ENCODE results near the gene TTC9B. TPM values are rescaled to one million over a fixed set of nuclear protein-coding genes. Genes with fewer than 3 reads are reported as not detected.
"Not testable (repeated sequence)": the region's sequence is repeated elsewhere in the genome, so short reads cannot be mapped to it uniquely, and the experiment has no call there.

TTC9B gene
- total RNA-seq, 1 experiment from 2014 or later: not detected

DNA sequence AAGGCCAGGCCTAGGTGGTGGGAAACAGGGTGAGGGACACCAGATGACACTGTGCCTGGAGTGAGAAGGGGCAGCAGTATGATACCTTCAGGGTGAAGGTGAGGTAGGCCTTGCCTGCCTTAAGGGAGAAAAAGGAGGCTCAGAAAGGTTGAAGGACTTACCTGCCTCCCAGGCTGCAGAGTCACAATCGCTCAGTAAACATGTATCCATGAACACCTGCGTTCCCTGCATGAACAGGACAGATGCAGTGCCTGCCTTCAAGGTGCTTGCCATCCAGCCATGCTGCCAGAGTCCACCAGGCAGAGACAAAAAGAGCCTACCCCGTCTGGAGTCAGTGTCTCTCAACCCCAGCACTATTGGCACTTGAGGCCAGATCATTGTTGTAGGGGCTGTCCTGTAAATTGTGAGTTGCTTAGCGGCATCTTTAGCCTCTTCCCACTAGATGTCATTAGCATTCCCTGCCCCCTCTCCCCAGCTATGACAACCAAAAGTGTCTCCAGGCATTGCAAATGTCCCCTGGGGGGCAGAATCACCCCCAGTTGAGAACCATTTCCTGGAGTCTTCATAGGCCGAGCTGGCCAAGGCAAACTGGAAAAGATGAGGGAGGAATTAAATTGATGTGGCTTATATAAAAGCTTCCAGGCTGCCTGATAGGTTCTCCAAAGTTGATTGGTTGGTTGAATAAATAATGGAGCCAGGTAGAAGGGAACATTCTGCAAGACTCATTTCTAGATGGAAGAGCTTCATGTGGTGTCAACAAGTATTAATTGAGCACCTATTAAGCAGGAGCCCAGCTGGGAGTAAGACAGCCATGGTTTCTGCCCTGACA is 25.2 kb downstream of the TTC9B start:
- Histone ChIP-seq H3K4me3 (ENCODE audit: insufficient read depth, low read depth, low read length) (no peak overlapping the region), H3K36me3 (replicated peaks; ENCODE audit: control insufficient read depth, insufficient read depth, low read length) (no peaks in the 10 kb centered on the region), H3K27me3 (ENCODE audit: control insufficient read depth, insufficient read depth, low read length) (0 out of 2 replicates have a peak, but pooled peaks cover 1% of the 10 kb centered on the region)
- peak; percentile 48 for DNase-seq

DNA sequence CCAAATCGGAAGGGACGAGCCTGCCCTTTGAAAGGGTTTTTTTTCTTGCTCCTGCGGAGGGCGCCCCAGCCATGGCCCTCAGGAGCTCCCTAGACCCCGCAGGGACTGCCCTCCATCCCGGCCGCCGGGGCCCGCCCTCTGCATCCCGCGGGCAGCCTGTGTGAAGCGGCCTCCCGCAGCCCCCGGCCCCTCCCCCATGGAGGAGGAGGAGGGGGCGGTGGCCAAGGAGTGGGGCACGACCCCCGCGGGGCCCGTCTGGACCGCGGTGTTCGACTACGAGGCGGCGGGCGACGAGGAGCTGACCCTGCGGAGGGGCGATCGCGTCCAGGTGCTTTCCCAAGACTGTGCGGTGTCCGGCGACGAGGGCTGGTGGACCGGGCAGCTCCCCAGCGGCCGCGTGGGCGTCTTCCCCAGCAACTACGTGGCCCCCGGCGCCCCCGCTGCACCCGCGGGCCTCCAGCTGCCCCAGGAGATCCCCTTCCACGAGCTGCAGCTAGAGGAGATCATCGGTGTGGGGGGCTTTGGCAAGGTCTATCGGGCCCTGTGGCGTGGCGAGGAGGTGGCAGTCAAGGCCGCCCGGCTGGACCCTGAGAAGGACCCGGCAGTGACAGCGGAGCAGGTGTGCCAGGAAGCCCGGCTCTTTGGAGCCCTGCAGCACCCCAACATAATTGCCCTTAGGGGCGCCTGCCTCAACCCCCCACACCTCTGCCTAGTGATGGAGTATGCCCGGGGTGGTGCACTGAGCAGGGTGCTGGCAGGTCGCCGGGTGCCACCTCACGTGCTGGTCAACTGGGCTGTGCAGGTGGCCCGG is 26.1 kb downstream of the TTC9B start:
- H3K27me3 ChIP-seq (ENCODE audit: control insufficient read depth, insufficient read depth, low read length): 0 out of 2 replicates have a peak, but pooled peaks cover 1% of the 10 kb centered on the region
- peak; percentile 95 for DNase-seq
- peak overlapping the region; percentile 96 for H3K4me3 ChIP-seq (ENCODE audit: insufficient read depth, low read depth, low read length)
- H3K36me3 ChIP-seq (replicated peaks; ENCODE audit: control insufficient read depth, insufficient read depth, low read length): no peaks in the 10 kb centered on the region

DNA sequence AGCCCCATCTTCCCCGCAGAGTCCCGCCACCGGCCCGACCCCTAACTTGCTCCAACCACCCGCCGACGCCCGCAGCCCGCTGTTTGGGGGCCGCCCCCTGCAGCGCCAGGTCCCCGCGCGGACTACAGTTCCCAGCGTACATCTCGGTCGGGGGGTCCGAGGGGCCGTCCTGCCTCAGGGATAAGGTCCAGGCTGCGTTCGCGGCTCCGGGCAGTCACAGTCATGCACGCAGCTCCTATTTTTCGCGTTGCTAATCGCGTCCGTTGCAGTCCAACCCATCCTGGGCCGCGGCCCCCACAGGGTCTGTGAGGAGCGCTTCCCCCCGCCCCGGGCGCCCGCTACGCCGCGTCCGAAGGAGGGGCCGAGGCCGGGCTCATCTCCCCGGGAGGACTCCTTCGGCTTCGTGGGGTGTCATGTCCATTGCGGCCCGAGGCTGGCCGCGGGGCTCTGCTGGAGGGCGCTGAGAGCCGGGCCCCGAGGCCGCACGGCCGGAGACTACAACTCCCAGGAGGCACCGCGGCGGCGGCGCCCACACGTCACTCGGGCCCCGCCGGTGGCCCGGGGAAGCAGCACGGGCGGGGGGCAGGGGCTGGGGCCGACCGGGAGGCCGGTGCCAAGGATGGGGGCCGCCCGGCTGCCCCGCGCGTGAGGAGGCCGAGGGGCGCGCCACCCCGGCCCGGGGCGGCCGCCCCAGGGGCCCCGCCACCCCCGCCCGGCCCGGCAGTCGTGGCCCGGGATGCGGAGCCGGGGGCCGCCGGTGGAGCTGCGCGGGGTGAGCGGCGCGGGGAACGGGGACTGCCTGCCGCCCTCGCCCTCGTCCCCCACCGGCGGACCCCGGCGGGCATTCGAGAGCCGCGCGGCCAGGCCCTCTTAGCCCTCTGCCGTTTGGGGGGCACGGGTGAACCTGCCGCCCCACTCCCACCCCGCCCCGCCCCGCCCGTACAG is 27.0 kb downstream of the TTC9B start, which contains the start of gene MAP3K10:
MAP3K10 (plus strand) TSS at position 536 of the 945 bp plus-strand sequence. CDS start 606 bp downstream, outside the sequence.
- Histone ChIP-seq H3K27me3 (ENCODE audit: control insufficient read depth, insufficient read depth, low read length) (0 out of 2 replicates have a peak, but pooled peaks cover 1% of the 10 kb centered on the region), H3K36me3 (replicated peaks; ENCODE audit: control insufficient read depth, insufficient read depth, low read length) (no peaks in the 10 kb centered on the region), H3K4me3 (ENCODE audit: insufficient read depth, low read depth, low read length) (peak within 1 kb of the TSS; percentile 96)
- peak; percentile 96 for DNase-seq

DNA sequence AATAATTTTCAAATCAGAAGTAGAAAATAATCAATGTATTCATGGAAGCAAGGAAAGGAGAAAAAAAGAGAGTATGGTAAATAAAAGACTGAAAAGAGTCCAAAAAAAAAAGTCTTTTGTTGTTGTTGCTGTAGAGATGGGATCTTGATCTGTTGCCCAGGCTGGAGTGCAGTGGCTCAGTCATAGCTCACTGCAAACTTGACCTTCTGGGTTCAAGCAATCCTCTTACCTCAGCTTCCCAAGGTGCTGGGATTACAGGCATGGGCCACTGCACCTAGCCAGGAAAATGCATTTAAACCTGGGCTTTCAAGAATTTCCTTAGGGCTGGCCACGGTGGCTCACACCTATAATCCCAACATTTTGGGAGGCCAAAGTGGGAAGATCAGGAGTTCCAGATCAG is 33.9 kb downstream of the TTC9B start:
- Histone ChIP-seq H3K36me3 (replicated peaks; ENCODE audit: control insufficient read depth, insufficient read depth, low read length) (no peaks in the 10 kb centered on the region), H3K4me3 (ENCODE audit: insufficient read depth, low read depth, low read length) (no peak overlapping the region), H3K27me3 (ENCODE audit: control insufficient read depth, insufficient read depth, low read length) (no peaks in the 10 kb centered on the region)
- DNase-seq: no peak

DNA sequence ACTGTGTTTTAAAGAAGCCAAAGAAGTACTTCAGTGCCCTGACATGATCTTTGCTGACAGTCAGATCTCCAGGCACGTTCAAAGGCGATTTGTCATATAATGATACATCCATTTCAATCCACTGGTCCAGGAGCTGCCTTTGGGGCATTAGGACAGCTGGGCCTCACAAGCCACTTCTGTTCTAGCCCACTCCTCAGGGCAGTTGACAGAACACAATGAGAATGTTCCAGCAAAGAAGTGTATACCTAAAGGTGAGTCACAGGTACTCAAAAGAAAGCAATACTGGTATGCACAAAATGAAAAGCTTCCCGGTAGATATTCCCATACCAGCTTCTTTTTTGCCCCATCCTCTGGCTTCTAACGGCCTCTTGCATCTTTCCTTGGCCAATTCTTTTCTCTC is 39.4 kb downstream of the TTC9B start:
- no peak overlapping the region for H3K4me3 ChIP-seq (ENCODE audit: insufficient read depth, low read depth, low read length)
- H3K36me3 ChIP-seq (replicated peaks; ENCODE audit: control insufficient read depth, insufficient read depth, low read length): no peaks in the 10 kb centered on the region
- DNase-seq: no peak
- no peaks in the 10 kb centered on the region for H3K27me3 ChIP-seq (ENCODE audit: control insufficient read depth, insufficient read depth, low read length)

DNA sequence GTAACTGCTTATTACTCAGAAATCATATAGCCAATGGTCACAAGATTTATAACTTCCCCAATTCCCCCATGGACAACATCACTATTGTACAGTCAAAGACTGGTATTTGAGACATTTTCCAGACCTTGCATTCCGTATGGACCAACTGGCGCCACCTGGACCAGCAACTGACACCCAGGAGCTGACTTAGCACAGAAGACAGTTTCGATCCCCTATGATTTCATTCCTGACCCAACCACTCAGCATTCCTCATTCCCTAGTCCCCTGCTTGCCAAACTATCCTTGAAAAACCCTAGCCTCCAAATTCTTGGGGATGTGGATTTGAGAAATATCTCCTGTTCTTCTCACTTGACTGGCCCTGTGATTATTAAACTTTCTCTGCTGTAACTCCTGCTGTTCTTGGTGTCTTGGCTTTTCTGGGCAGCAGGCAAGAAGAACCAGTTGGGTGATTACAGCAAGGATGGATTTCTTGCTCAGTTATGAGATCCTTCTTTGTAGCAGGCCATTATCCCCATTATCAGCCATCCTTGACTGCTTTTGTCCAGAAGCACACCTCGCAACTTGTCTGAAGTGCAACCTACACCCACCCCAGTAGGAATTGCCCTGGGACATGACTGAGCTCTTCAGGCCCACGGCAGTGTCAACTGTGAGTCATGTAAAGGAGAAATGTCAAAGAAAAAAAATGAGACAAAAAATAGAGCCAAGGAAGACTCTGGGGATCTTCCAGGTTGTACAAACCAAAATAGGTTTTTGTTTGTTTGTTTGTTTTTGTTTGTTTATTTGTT is 40.7 kb downstream of the TTC9B start:
- no peak overlapping the region for H3K4me3 ChIP-seq (ENCODE audit: insufficient read depth, low read depth, low read length)
- H3K27me3 ChIP-seq (ENCODE audit: control insufficient read depth, insufficient read depth, low read length): no peaks in the 10 kb centered on the region
- no peaks in the 10 kb centered on the region for H3K36me3 ChIP-seq (replicated peaks; ENCODE audit: control insufficient read depth, insufficient read depth, low read length)
- no peak for DNase-seq

DNA sequence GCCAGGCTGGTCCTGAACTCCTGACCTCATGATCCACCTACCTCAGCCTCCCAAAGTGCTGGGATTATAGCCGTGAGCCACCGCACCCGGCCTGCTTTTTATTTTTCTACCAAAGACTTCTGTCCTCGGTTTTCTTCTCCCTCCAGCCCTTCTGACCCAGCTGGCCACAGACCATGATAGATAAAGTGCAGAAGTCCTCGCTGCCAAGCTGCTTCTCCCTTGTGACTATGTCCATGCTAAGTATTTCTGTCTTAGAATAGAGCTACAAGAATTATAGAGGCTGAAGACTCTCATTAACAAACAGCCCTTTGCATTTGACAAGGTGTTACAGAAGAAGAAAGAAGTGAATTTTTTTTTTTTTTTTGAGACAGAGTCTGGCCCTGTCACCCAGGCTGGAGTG is 42.4 kb downstream of the TTC9B start:
- no peak overlapping the region for H3K4me3 ChIP-seq (ENCODE audit: insufficient read depth, low read depth, low read length)
- no peaks in the 10 kb centered on the region for H3K27me3 ChIP-seq (ENCODE audit: control insufficient read depth, insufficient read depth, low read length)
- no peaks in the 10 kb centered on the region for H3K36me3 ChIP-seq (replicated peaks; ENCODE audit: control insufficient read depth, insufficient read depth, low read length)
- no peak for DNase-seq

DNA sequence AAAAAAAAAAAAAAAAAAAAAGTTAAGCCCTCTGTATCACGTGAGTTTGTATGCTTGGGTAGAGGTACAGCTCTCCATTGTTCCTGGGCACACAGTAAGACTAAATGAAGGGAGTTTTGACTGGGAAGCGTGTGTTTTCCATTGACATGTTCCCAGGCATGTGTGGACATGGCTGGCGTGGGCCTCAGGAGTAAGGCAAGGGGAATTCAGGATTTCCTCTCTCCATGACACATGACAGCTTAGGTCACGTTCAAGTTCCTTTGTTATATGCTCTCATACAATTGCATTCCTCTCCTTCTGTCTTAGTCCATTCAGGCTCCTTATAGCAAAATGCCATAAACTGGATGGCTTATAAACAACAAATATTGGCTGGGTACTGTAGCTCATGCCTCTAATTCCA is 44.1 kb downstream of the TTC9B start:
- Histone ChIP-seq H3K4me3 (ENCODE audit: insufficient read depth, low read depth, low read length) (no peak overlapping the region), H3K27me3 (ENCODE audit: control insufficient read depth, insufficient read depth, low read length) (no peaks in the 10 kb centered on the region), H3K36me3 (replicated peaks; ENCODE audit: control insufficient read depth, insufficient read depth, low read length) (no peaks in the 10 kb centered on the region)
- no peak for DNase-seq

DNA sequence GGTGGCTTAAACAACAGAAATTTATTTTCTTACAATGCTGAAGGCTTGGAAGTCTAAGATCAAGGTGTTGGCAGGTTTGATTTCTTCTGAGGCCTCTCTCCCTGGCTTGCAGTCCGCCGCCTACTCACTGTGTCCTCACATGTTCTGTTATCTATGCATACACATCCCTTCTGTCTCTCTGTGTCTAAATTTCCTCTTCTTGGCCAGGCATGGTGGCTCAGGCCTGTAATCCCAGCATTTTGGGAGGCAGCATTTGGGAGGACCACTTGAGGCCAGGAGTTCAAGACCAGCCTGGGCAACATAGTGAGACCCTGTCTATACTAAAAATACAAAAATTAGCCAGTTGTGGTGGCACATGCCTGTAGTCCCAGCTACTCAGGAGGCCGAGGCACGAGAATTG is 46.9 kb downstream of the TTC9B start:
- not testable (repeated sequence) for H3K27me3 ChIP-seq (ENCODE audit: control insufficient read depth, insufficient read depth, low read length); DNase-seq; H3K36me3 ChIP-seq (replicated peaks; ENCODE audit: control insufficient read depth, insufficient read depth, low read length); H3K4me3 ChIP-seq (ENCODE audit: insufficient read depth, low read depth, low read length)

DNA sequence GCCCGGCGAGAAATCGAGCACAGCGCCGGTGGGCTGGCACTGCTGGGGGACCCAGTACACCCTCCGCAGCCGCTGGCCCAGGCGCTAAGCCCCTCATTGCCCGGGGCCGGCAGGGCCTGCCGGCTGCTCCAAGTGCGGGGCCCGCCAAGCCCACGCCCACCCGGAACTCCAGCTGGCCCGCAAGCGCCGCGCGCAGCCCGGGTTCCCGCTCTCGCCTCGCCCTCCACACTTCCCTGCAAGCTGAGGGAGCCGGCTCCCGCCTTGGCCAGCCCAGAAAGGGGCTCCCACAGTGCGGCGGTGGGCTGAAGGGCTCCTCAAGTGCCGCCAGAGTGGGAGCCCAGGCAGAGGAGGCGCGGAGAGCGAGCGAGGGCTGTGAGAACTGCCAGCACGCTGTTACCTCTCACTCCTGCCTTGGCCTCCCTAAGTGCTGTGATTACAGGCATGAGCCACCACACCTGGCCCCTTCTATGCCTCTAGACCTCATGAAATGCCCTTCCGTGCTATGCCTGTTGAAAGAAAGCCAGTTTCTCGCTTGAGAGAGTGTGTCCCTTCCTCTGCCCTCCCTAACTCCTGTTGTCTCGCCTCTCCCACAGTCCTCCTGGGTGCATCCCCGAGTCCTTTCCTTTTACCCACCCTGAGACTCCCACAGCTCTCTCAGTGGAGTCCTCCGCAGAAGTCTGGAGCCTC is 47.7 kb downstream of the TTC9B start:
- DNase-seq; H3K36me3 ChIP-seq (replicated peaks; ENCODE audit: control insufficient read depth, insufficient read depth, low read length); H3K27me3 ChIP-seq (ENCODE audit: control insufficient read depth, insufficient read depth, low read length); H3K4me3 ChIP-seq (ENCODE audit: insufficient read depth, low read depth, low read length): not testable (repeated sequence)

DNA sequence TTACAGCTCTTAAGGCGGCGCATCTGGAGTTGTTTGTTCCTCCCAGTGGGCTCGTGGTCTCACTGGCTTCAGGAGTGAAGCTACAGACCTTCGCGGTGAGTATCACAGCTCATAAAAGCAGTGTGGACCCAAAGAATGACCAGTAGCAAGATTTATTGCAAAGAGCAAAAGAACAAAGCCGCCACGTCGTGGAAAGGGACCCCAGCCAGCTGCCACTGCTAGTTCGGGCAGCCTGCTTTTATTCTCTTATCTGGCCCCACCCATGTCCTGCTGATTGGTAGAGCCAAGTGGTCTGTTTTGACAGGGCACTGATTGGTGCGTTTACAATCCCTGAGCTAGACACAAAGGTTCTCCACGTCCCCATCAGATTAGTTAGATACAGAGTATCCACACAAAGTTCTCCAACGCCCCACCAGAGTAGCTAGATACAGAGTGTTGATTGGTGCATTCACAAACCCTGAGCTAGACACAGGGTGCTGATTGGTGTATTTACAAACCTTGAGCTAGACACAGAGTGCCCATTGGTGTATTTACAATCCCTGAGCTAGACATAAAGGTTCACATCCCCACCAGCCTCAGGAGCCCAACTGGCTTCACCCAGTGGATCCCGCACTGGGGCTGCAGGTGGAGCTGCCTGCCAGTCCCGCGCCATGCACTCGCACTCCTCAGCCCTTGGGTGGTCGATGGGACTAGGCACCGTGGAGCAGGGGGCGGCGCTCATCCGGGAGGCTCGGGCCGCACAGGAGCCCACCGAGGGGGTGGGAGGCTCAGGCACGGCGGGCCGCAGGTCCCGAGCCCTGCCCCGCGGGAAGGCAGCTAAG is 48.5 kb downstream of the TTC9B start:
- H3K4me3 ChIP-seq (ENCODE audit: insufficient read depth, low read depth, low read length); H3K36me3 ChIP-seq (replicated peaks; ENCODE audit: control insufficient read depth, insufficient read depth, low read length); DNase-seq; H3K27me3 ChIP-seq (ENCODE audit: control insufficient read depth, insufficient read depth, low read length): not testable (repeated sequence)
